Hepatocyte (in vitro differentiated cells): ENCODE results near the gene UXS1. TPM values are rescaled to one million over a fixed set of nuclear protein-coding genes. Genes with fewer than 3 reads are reported as not detected.

Source experiments
- DNase-seq: peaks from one replicate; pipeline ENCODE4 v3.0.0-alpha.2; 2016; ENCODE audit warnings: low spot score
- H2AFZ ChIP-seq: fragments of 200-600 bp; sonication (generic); 2 replicates; pipeline ENCODE4 v1.6.0; 2016; ENCODE audit warnings: antibody characterized with exemption, mild to moderate bottlenecking
- H3K27ac ChIP-seq: fragments of 200-600 bp; sonication (generic); 2 replicates; pipeline ENCODE4 v1.5.1; 2016; ENCODE audit warnings: mild to moderate bottlenecking
- H3K27me3 ChIP-seq: fragments of 200-600 bp; sonication (generic); 2 replicates; pipeline ENCODE4 v1.6.1; 2016
- H3K36me3 ChIP-seq: fragments of 200-600 bp; sonication (generic); replicated peaks from 2 replicates; pipeline ENCODE4 v1.5.1; 2016; ENCODE audit warnings: low read depth; ENCODE audit not compliant: insufficient read depth
- H3K4me1 ChIP-seq: fragments of 200-600 bp; sonication (generic); 2 replicates; pipeline ENCODE4 v1.5.1; 2016; ENCODE audit warnings: mild to moderate bottlenecking, moderate library complexity; ENCODE audit not compliant: insufficient read depth
- H3K4me2 ChIP-seq: fragments of 200-600 bp; sonication (generic); 2 replicates; pipeline ENCODE4 v1.6.0; 2016
- H3K4me3 ChIP-seq: fragments of 200-600 bp; sonication (generic); 2 replicates; pipeline ENCODE4 v1.5.1; 2016; ENCODE audit warnings: mild to moderate bottlenecking
- H3K79me2 ChIP-seq: fragments of 200-600 bp; sonication (generic); 2 replicates; pipeline ENCODE4 v1.6.0; 2017; ENCODE audit warnings: mild to moderate bottlenecking
- H3K9me2 ChIP-seq: fragments of 200-600 bp; sonication (generic); replicated peaks from 2 replicates; pipeline ENCODE4 v1.6.0; 2017; ENCODE audit warnings: mild to moderate bottlenecking; ENCODE audit not compliant: insufficient read depth
- H3K9me3 ChIP-seq: fragments of 200-600 bp; sonication (generic); 2 replicates; pipeline ENCODE4 v1.5.1; 2016; ENCODE audit warnings: low read depth, mild to moderate bottlenecking
- H4K20me1 ChIP-seq: fragments of 200-600 bp; sonication (generic); 2 replicates; pipeline ENCODE4 v1.6.0; 2016; ENCODE audit warnings: mild to moderate bottlenecking; ENCODE audit not compliant: insufficient read depth, poor library complexity, severe bottlenecking
- EZH2 ChIP-seq: fragments of 200-600 bp; sonication (generic); IDR thresholded peaks from 2 replicates; pipeline ENCODE4 v1.6.1; 2016; ENCODE audit warnings: antibody characterized with exemption, mild to moderate bottlenecking, borderline replicate concordance
- EZH2phosphoT487 ChIP-seq: fragments of 200-600 bp; sonication (generic); IDR thresholded peaks from one replicate; pipeline ENCODE4 v1.6.1; 2018; ENCODE audit warnings: antibody characterized with exemption, mild to moderate bottlenecking, low read depth, moderate library complexity; ENCODE audit not compliant: unreplicated experiment, severe bottlenecking
- WGBS: methylation state at CpG from one replicate; pipeline ENCODE4 v1.1.6; 2016; ENCODE audit warnings: low lambda C conversion rate; ENCODE audit errors: missing lambda C conversion rate; 5-methylcytosine and 5-hydroxymethylcytosine counted together
- polyA plus RNA-seq: library from polyadenylated mRNA; unstranded; fragments of >200 nt; fragmentation: Nextera tagmentation; extraction: Ambion mirVana; gene quantifications from 2 replicates; pipeline ENCODE4 v1.2.1, GENCODE V29; 2016
- total RNA-seq: library from RNA; depleted of rRNA; stranded (reverse); fragments of >200 nt; gene quantifications from 2 replicates; pipeline ENCODE4 v1.2.3, GENCODE V29; 2014
- TF ChIP-seq, protein P1 (sequence below): fragments of 200-600 bp; sonication (generic); IDR thresholded peaks from 2 replicates; pipeline ENCODE4 v1.5.1; 2016; ENCODE audit warnings: antibody characterized with exemption, mild to moderate bottlenecking; ENCODE audit not compliant: poor library complexity

Gene UXS1
- total and polyA plus RNA-seq, 2 experiments from 2014 or later: 46.5 to 83.2 TPM

DNA sequence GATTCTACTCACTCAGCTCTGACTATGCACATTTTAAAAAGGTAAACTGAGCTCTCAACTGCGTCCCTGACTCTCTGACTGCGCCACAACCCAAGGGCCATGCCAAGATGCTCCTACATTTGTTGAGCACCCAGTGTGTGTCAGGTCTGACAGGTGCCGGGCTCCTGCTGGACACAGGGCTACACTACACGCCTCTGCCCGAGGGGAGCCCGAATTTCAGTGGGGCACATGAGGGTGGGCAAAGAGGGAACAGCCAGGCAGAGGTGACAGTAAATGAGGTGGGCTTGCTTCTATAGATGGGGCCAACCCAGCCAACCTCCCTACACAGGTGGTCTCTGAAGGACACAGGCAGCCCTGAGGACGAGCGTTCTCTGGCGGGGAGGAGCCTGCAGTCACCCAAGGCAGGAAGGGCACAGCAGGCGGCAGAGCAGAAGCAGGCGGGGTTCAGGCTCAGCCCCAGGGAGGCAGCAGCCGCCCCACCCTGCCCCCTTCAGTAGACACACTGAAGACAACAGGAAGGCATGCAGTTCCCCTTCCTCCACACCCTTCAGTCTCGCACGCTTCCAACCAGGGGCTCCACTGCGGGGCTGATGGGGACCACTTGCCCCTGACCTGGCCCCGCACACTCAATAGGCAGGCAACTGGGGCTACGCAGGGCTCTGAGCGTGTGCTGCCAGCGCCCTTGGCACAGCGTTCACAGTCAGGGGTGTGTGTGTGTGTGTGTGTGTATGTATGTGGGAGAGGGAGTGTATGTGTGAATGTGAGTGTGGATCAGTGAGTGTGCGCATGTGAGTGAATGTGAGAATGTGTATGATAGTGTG, 98.4 kb downstream of the UXS1 start:
- Histone ChIP-seq H3K79me2 (no peaks in the 10 kb centered on the region), H3K36me3 (no peaks in the 10 kb centered on the region), H3K4me1 (no peaks in the 10 kb centered on the region), H3K9me3 (no peaks in the 10 kb centered on the region), H4K20me1 (no peaks in the 10 kb centered on the region), H3K9me2 (no peaks in the 10 kb centered on the region), H2AFZ (no peak overlapping the region), H3K4me3 (no peak overlapping the region), H3K27ac (no peak overlapping the region), H3K27me3 (no peaks in the 10 kb centered on the region), H3K4me2 (no peak overlapping the region)
- TF ChIP-seq, protein P1, sequence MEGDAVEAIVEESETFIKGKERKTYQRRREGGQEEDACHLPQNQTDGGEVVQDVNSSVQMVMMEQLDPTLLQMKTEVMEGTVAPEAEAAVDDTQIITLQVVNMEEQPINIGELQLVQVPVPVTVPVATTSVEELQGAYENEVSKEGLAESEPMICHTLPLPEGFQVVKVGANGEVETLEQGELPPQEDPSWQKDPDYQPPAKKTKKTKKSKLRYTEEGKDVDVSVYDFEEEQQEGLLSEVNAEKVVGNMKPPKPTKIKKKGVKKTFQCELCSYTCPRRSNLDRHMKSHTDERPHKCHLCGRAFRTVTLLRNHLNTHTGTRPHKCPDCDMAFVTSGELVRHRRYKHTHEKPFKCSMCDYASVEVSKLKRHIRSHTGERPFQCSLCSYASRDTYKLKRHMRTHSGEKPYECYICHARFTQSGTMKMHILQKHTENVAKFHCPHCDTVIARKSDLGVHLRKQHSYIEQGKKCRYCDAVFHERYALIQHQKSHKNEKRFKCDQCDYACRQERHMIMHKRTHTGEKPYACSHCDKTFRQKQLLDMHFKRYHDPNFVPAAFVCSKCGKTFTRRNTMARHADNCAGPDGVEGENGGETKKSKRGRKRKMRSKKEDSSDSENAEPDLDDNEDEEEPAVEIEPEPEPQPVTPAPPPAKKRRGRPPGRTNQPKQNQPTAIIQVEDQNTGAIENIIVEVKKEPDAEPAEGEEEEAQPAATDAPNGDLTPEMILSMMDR: no peak
- TF ChIP-seq EZH2phosphoT487 (no peak), EZH2 (no peak)
- no peak for DNase-seq
- WGBS: 96% methylated on average over 21 of the region's 21 CpGs

GRCh38 chr2:106094131-106094841, 99.8 kb downstream of the UXS1 start:
- Histone ChIP-seq H3K36me3 (no peaks in the 10 kb centered on the region), H2AFZ (no peak overlapping the region), H3K79me2 (no peaks in the 10 kb centered on the region), H4K20me1 (no peaks in the 10 kb centered on the region), H3K4me2 (no peak overlapping the region), H3K9me3 (no peaks in the 10 kb centered on the region), H3K27ac (no peak overlapping the region), H3K4me3 (no peak overlapping the region), H3K4me1 (no peaks in the 10 kb centered on the region), H3K9me2 (no peaks in the 10 kb centered on the region), H3K27me3 (no peaks in the 10 kb centered on the region)
- TF ChIP-seq EZH2phosphoT487 (no peak), EZH2 (no peak)
- TF ChIP-seq, protein P1: no peak
- WGBS: 94% methylated on average over 13 of the region's 13 CpGs
- no peak for DNase-seq

DNA sequence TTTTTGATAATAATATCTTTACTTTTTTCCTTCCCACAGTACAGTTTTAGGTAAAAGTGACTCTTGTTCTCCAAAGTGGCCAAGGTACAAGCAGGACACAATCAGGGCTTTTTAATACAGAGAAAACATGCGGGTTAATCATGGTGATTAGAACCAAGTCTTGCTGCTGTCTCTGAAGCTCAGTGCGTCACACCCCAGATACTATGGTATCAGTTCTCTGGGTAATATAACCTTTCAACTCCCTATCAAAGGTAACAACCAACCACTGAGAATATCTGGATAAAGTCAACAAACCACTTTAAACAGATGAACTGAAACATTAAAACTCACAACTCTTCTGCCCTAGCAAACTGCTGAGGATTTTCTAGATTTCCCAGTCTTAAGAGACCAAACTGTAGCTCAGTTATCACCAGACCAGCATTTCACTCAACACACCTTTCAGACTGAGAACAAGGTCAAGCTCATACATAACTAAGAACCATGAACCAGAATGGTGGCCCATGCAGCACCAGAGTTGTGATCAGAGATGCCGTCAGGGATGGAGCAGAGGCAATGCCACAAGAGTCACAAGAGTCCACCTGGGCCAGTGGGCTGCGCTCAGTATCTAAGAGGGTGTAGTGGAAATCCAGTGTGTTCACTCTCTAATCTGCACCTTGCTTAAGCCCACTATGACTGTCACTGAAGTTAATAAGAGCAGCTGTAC, 103.0 kb downstream of the UXS1 start:
- no peaks in the 10 kb centered on the region for H3K36me3 ChIP-seq

More for the DNA sequence above, 103.0 kb downstream of the UXS1 start:
- no peaks in the 10 kb centered on the region for H3K4me1 ChIP-seq
- no peaks in the 10 kb centered on the region for H3K27me3 ChIP-seq
- 91% methylated on average over 4 of the region's 4 CpGs for WGBS
- no peaks in the 10 kb centered on the region for H3K9me2 ChIP-seq
- no peak overlapping the region for H3K27ac ChIP-seq
- DNase-seq: no peak
- H3K9me3 ChIP-seq: no peaks in the 10 kb centered on the region
- H3K4me3 ChIP-seq: no peak overlapping the region
- TF ChIP-seq EZH2 (no peak), EZH2phosphoT487 (no peak)
- TF ChIP-seq, protein P1: no peak
- H2AFZ ChIP-seq: no peak overlapping the region
- H3K79me2 ChIP-seq: no peaks in the 10 kb centered on the region
- no peak overlapping the region for H3K4me2 ChIP-seq
- H4K20me1 ChIP-seq: no peaks in the 10 kb centered on the region
